ENCODE data around the gene PLCG2. TPM values are rescaled to one million over a fixed set of nuclear protein-coding genes. Genes with fewer than 3 reads are reported as not detected.

The PLCG2 gene
- total RNA-seq, 4 donors from 2014 or later, result 30.5 to 243 (median 56.2) TPM

DNA sequence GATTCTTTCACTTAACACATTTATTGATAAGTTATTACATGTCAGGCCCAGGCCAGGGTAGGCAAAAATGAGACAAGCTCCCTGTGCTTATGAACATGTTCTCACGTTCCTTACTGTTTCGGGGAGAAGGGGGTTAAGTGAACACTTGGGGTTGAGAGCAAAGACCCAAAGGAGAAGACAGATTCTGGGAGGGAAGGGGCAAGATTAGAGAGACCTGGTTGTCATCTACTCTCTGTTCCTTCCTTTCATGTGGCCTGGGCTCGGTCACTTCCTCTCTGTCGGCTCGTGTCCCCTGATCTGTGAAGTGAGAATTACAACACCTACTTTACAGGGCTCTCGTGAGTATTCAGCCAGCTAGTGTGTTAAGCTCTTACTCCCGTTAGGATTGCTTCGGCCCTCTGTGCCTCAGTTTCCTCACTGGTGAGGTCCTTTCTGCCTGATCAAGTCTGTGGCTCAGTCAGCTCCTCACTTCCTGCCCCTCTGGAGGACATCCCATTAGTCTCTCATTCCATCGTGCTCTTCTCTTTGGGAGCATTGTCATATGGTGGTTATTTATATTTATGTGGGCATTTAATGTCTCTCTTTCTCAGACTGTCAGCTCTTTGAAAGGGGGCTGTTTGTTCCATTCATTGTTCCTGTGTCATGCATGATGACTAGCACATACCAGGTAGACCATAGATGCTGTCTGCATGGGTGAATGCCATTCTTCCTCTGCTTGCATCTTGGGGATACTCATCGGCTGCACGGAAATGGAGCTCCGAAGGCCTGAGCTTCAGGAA is 38.9 kb downstream of the PLCG2 start:
- no peaks in the 10 kb centered on the region for H3K9me3 ChIP-seq
- TF ChIP-seq CTCF (IDR thresholded peaks at IDR 0.05) (no peak), POLR2A (IDR thresholded peaks at IDR 0.05) (no peak)
- peak overlapping the region; percentile 21 to 83 (median 61) for H3K27ac ChIP-seq
- peaks cover 0 to 32% (median 6%) of the 10 kb centered on the region in 4 donors for H3K4me1 ChIP-seq
- H3K4me3 ChIP-seq, result peak overlapping the region in 1 of 4 donors; percentile 18
- peak in 2 of 3 donors; percentile 84 to 86 for DNase-seq
- no peaks in the 10 kb centered on the region for H3K36me3 ChIP-seq
- H3K27me3 ChIP-seq, result no peaks in the 10 kb centered on the region

DNA sequence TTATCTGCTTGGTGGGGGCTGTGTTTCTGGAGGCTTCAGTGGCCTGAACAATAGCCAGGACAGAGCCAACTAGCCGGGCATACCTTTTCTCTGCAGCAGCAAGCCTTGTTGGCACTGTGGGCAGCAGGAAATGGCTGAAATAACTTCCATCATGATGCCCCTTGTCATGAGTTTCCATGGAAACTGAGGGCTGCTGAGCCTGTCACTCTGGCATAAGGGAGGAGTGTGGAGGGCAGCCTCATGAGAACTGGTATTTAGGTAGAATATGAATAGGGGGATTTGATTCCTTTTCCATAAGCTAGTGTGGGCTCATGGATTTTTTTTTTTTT is 39.4 kb downstream of the PLCG2 start:
- no peak for DNase-seq
- Histone ChIP-seq H3K4me1 (peaks cover 0 to 32% (median 6%) of the 10 kb centered on the region in 4 donors), H3K27me3 (no peaks in the 10 kb centered on the region), H3K36me3 (no peaks in the 10 kb centered on the region), H3K9me3 (no peaks in the 10 kb centered on the region), H3K27ac (peak overlapping the region; percentile 21 to 83 (median 60)), H3K4me3 (peak overlapping the region in 1 of 4 donors; percentile 18)
- TF ChIP-seq POLR2A (IDR thresholded peaks at IDR 0.05) (no peak), CTCF (IDR thresholded peaks at IDR 0.05) (no peak)

DNA sequence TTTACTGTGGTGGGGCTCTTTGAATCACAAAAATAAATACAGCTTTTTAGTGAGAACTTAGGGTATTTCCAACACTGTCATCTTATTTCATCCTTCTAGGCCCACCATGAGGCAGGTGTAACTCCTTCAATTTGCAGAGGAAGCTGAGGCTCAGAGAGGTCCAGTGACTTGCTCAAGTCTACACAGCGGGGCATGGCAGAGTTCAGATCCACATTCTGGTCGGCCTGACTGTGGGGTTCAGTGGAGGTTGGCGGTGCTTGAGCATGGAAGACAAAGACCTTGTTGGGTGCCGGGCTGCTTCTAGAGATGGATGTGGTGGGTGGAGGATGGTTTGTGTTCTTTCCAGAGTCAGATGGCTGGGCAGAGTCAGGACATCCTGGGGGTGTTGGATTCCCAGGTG is 39.8 kb downstream of the PLCG2 start:
- peak overlapping the region in 2 of 4 donors; percentile 81 to 83 for H3K27ac ChIP-seq
- H3K4me1 ChIP-seq, result peaks cover 0 to 32% (median 6%) of the 10 kb centered on the region in 4 donors
- no peaks in the 10 kb centered on the region for H3K36me3 ChIP-seq
- DNase-seq, result no peak
- H3K27me3 ChIP-seq, result no peaks in the 10 kb centered on the region
- no peaks in the 10 kb centered on the region for H3K9me3 ChIP-seq
- no peak overlapping the region for H3K4me3 ChIP-seq
- no peak for TF ChIP-seq CTCF (IDR thresholded peaks at IDR 0.05)
- no peak for TF ChIP-seq POLR2A (IDR thresholded peaks at IDR 0.05)

- DNase-seq, result peak in 2 of 3 donors; percentile 78 to 80
Observed at GRCh38 chr16:81821436-81822128, 42.5 kb downstream of the PLCG2 start.

DNA sequence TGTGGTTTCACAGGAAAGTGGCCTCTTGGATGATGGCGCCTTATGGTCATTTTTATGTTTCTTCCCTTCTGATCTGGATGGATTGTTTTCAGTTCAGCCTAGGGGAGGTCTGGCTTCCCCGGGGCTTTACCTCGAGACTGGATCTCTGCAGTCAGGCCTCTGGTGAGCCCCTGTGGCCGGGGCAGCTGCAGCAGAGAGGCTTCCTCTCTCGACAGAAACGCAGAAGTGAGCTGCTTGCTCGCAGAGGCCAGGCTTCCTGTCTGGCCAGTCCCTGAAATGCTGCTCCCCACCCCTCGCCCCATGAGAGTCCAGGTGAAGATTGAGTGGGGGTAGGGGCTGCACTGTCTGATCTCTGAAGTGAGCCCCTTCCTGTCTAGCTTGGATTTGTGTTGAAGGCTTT is 44.0 kb downstream of the PLCG2 start:
- peak overlapping the region; percentile 57 to 83 (median 59) for H3K27ac ChIP-seq
- H3K36me3 ChIP-seq, result no peaks in the 10 kb centered on the region
- peak overlapping the region in 1 of 4 donors; percentile 7 for H3K4me3 ChIP-seq
- peak in 2 of 3 donors; percentile 84 to 88 for DNase-seq
- no peaks in the 10 kb centered on the region for H3K9me3 ChIP-seq
- no peaks in the 10 kb centered on the region for H3K27me3 ChIP-seq
- H3K4me1 ChIP-seq, result peaks cover 0 to 31% (median 6%) of the 10 kb centered on the region in 4 donors
- no peak for TF ChIP-seq POLR2A (IDR thresholded peaks at IDR 0.05)
- TF ChIP-seq CTCF (IDR thresholded peaks at IDR 0.05), result no peak

More at GRCh38 chr16:81821436-81822128, 42.5 kb downstream of the PLCG2 start:
- Histone ChIP-seq H3K36me3 (no peaks in the 10 kb centered on the region), H3K4me1 (peaks cover 0 to 21% (median 6%) of the 10 kb centered on the region in 4 donors), H3K9me3 (no peaks in the 10 kb centered on the region), H3K4me3 (peak overlapping the region in 1 of 4 donors; percentile 7), H3K27me3 (no peaks in the 10 kb centered on the region), H3K27ac (peak overlapping the region; percentile 31 to 83 (median 60))
- TF ChIP-seq CTCF (IDR thresholded peaks at IDR 0.05), result no peak
- no peak for TF ChIP-seq POLR2A (IDR thresholded peaks at IDR 0.05)

Data from Peyer's patch (tissue), 4 donors.